Parathyroid adenoma (tissue), 2 donors: Measurements from ENCODE around the gene NCKAP5.

Experiments
- H2AFZ ChIP-seq: fragments of 300-600 bp; sonication (generic); one replicate; pipeline ENCODE4 v1.7.0; 2017; ENCODE audit warnings: antibody characterized with exemption, mild to moderate bottlenecking
- H3K27ac ChIP-seq: fragments of 300-600 bp; sonication (generic); one replicate; pipeline ENCODE4 v1.7.0; 2017
- H3K27me3 ChIP-seq: fragments of 300-600 bp; sonication (generic); one replicate; pipeline ENCODE4 v1.7.0; 2017; ENCODE audit warnings: low read length; ENCODE audit not compliant: control insufficient read depth, insufficient read depth
- H3K36me3 ChIP-seq: fragments of 300-600 bp; sonication (generic); one replicate; pipeline ENCODE4 v1.7.0; 2017; ENCODE audit warnings: low read length; ENCODE audit not compliant: control insufficient read depth, insufficient read depth
- H3K4me1 ChIP-seq: fragments of 300-600 bp; sonication (generic); one replicate; pipeline ENCODE4 v1.7.0; 2017; ENCODE audit warnings: control low read depth
- H3K4me2 ChIP-seq: fragments of 300-600 bp; sonication (generic); one replicate; pipeline ENCODE4 v1.7.0; 2017; ENCODE audit warnings: low read length
- H3K4me3 ChIP-seq: fragments of 300-600 bp; sonication (generic); one replicate; pipeline ENCODE4 v1.7.0; 2017; ENCODE audit warnings: low read depth, low read length
- H3K79me2 ChIP-seq: fragments of 300-600 bp; sonication (generic); one replicate; pipeline ENCODE4 v1.7.0; 2017; ENCODE audit warnings: control low read depth
- H3K9ac ChIP-seq: fragments of 300-600 bp; sonication (generic); one replicate; pipeline ENCODE4 v1.7.0; 2017; ENCODE audit warnings: mild to moderate bottlenecking
- H3K9me3 ChIP-seq: fragments of 300-600 bp; sonication (generic); one replicate; pipeline ENCODE4 v1.7.0; 2017; ENCODE audit warnings: low read length; ENCODE audit not compliant: control insufficient read depth
- TF ChIP-seq, protein P1 (sequence below): fragments of 300-600 bp; sonication (generic); IDR thresholded peaks from one replicate; pipeline ENCODE4 v1.7.0; 2017; ENCODE audit warnings: antibody characterized with exemption, mild to moderate bottlenecking
- donor health status: primary hyperparathyroidism.

The NCKAP5 gene

GRCh38 chr2:132955871-132956615 lies 612.2 kb downstream of the NCKAP5 start:
- H3K4me3 ChIP-seq = no peak overlapping the region
- no peak overlapping the region for H3K27ac ChIP-seq
- no peak overlapping the region for H3K9ac ChIP-seq
- H3K4me2 ChIP-seq = no peak overlapping the region
- H3K79me2 ChIP-seq = no peaks in the 10 kb centered on the region
- H3K4me1 ChIP-seq = no peaks in the 10 kb centered on the region
- no peaks in the 10 kb centered on the region for H3K27me3 ChIP-seq
- H2AFZ ChIP-seq = no peak overlapping the region
- H3K36me3 ChIP-seq = no peaks in the 10 kb centered on the region
- TF ChIP-seq, protein P1, sequence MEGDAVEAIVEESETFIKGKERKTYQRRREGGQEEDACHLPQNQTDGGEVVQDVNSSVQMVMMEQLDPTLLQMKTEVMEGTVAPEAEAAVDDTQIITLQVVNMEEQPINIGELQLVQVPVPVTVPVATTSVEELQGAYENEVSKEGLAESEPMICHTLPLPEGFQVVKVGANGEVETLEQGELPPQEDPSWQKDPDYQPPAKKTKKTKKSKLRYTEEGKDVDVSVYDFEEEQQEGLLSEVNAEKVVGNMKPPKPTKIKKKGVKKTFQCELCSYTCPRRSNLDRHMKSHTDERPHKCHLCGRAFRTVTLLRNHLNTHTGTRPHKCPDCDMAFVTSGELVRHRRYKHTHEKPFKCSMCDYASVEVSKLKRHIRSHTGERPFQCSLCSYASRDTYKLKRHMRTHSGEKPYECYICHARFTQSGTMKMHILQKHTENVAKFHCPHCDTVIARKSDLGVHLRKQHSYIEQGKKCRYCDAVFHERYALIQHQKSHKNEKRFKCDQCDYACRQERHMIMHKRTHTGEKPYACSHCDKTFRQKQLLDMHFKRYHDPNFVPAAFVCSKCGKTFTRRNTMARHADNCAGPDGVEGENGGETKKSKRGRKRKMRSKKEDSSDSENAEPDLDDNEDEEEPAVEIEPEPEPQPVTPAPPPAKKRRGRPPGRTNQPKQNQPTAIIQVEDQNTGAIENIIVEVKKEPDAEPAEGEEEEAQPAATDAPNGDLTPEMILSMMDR = no peak
- H3K9me3 ChIP-seq = no peaks in the 10 kb centered on the region

- H3K27me3 ChIP-seq = no peaks in the 10 kb centered on the region
- H3K27ac ChIP-seq = no peak overlapping the region
- H3K9ac ChIP-seq = no peak overlapping the region
- no peaks in the 10 kb centered on the region for H3K79me2 ChIP-seq
- no peak overlapping the region for H3K4me3 ChIP-seq
- H3K9me3 ChIP-seq = no peaks in the 10 kb centered on the region
- no peaks in the 10 kb centered on the region for H3K4me1 ChIP-seq
- no peak overlapping the region for H2AFZ ChIP-seq
- no peaks in the 10 kb centered on the region for H3K36me3 ChIP-seq
- TF ChIP-seq, protein P1 = no peak
- no peak overlapping the region for H3K4me2 ChIP-seq
These were observed 614.5 kb downstream of the NCKAP5 start for GRCh38 chr2:132953771-132954170.

- no peaks in the 10 kb centered on the region for H3K27me3 ChIP-seq
- H3K27ac ChIP-seq = no peak overlapping the region
These were observed 617.1 kb downstream of the NCKAP5 start for GRCh38 chr2:132951008-132951714.

DNA sequence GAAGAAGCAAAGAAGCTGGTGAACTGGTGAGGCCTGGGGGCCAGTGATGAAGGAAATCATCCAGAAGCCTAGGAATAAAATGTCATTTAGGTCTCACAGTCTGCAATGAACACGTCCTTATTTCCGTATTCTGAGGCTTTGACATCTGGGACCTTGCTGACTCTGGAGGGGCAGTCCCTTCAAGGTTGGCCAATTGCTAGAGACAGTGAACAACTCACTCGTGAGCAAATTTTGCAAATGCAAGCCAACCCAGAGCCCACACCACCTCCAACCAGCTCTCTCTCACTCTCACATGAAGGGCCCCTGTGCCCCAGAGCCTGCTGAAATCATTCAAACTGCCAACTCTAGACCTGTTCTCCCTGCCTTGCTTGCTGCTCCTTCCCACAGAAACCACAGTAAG lies 619.2 kb downstream of the NCKAP5 start:
- Histone ChIP-seq H3K27ac (no peak overlapping the region), H3K27me3 (no peaks in the 10 kb centered on the region), H3K9ac (no peak overlapping the region), H3K36me3 (no peaks in the 10 kb centered on the region), H3K9me3 (no peaks in the 10 kb centered on the region), H3K79me2 (no peaks in the 10 kb centered on the region), H2AFZ (no peak overlapping the region), H3K4me3 (no peak overlapping the region), H3K4me2 (no peak overlapping the region), H3K4me1 (no peaks in the 10 kb centered on the region)
- TF ChIP-seq, protein P1 = no peak

More at GRCh38 chr2:132951008-132951714, 617.1 kb downstream of the NCKAP5 start:
- H2AFZ ChIP-seq = no peak overlapping the region
- H3K9me3 ChIP-seq = no peaks in the 10 kb centered on the region
- TF ChIP-seq, protein P1 = no peak
- no peak overlapping the region for H3K4me3 ChIP-seq
- no peak overlapping the region for H3K4me2 ChIP-seq
- no peaks in the 10 kb centered on the region for H3K36me3 ChIP-seq
- H3K4me1 ChIP-seq = no peaks in the 10 kb centered on the region
- no peak overlapping the region for H3K9ac ChIP-seq
- H3K79me2 ChIP-seq = no peaks in the 10 kb centered on the region
